ENCODE data around the gene ASTN2. TPM values are rescaled to one million over a fixed set of nuclear protein-coding genes. Genes with fewer than 3 reads are reported as not detected.

ASTN2 gene
- polyA plus RNA-seq, 2 of the 4 experiments (the other 2 are of a cell fraction), result 5.8 to 11.6 TPM

- POLR2A ChIA-PET, result no interaction called here
- CTCF ChIA-PET, result no interaction called here
- Histone ChIP-seq H3K4me2 (peak overlapping the region; percentile 99), H3K9me3 (no peaks in the 10 kb centered on the region), H3K4me3 (peak overlapping the region; percentile 95), H3K4me1 (peaks cover 46% of the 10 kb centered on the region), H3K27ac (peak overlapping the region; percentile 88 to 96)
- DNase-seq (ENCODE audit: low read depth in 1 of 2, low spot score in 1 of 2), result no peak
- no peak for FAIRE-seq
- TF ChIP-seq E2F6 (IDR thresholded peaks at IDR 0.05; ENCODE audit: borderline replicate concordance, low read depth) (no peak), NPAS2 (CRISPR knock-in tag; IDR thresholded peaks at IDR 0.05; ENCODE audit: borderline replicate concordance) (no peak), MAZ (IDR thresholded peaks at IDR 0.05; ENCODE audit: borderline replicate concordance, low read depth, low read length) (no peak), JUN (IDR thresholded peaks at IDR 0.05) (no peak), HDAC2 (IDR thresholded peaks at IDR 0.05) (no peak), EHF (CRISPR knock-in tag; IDR thresholded peaks at IDR 0.05) (no peak), CBX2 (IDR thresholded peaks at IDR 0.05; ENCODE audit: borderline replicate concordance, low read depth) (no peak), HMGXB4 (CRISPR knock-in tag; IDR thresholded peaks at IDR 0.05; ENCODE audit: borderline replicate concordance) (no peak)
- TF ChIP-seq, protein P1, sequence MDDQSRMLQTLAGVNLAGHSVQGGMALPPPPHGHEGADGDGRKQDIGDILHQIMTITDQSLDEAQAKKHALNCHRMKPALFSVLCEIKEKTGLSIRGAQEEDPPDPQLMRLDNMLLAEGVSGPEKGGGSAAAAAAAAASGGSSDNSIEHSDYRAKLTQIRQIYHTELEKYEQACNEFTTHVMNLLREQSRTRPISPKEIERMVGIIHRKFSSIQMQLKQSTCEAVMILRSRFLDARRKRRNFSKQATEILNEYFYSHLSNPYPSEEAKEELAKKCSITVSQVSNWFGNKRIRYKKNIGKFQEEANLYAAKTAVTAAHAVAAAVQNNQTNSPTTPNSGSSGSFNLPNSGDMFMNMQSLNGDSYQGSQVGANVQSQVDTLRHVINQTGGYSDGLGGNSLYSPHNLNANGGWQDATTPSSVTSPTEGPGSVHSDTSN (IDR thresholded peaks at IDR 0.05), result no peak
- peak in 1 of 2 experiments; percentile 17; a peak in 1 of 6 replicates for ATAC-seq
These were observed 728.7 kb downstream of the ASTN2 start for GRCh38 chr9:116686135-116686534.

DNA sequence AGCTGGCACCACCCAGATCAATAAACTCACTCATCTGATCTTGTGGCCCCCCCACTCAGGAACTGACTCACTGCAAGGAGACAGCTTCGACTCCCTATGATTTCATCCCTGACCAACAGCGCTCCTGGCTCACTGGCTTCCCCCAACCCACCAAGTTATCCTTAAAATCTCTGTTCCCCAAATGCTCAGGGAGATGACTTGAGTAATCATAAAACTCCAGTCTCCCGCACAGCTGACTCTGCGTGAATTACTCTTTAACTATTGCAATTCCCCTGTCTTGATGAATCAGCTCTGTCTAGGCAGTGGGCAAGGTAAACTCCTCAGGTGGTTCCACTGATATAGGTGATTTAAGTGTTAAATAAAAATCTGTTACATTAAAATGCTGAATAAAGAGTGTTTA is 729.7 kb downstream of the ASTN2 start:
- H3K4me3 ChIP-seq, result no peak overlapping the region
- H3K27ac ChIP-seq, result no peak overlapping the region
- no peak for DNase-seq (ENCODE audit: low read depth in 1 of 2, low spot score in 1 of 2)
- no peak for TF ChIP-seq ZNF302 (CRISPR knock-in tag; IDR thresholded peaks at IDR 0.05)
- no peak for TF ChIP-seq MYC (IDR thresholded peaks at IDR 0.05; ENCODE audit: borderline replicate concordance, low read length)
- TF ChIP-seq SREBF2 (IDR thresholded peaks at IDR 0.05), result no peak
- TF ChIP-seq PHF8 (IDR thresholded peaks at IDR 0.05; ENCODE audit: borderline replicate concordance, low read depth), result no peak
- TF ChIP-seq, protein P1 (IDR thresholded peaks at IDR 0.05), result no peak
- no peak for TF ChIP-seq CTCF (IDR thresholded peaks at IDR 0.05)
- TF ChIP-seq EHMT2 (IDR thresholded peaks at IDR 0.05; ENCODE audit: low read depth), result no peak
- TF ChIP-seq TFCP2L1 (CRISPR knock-in tag; IDR thresholded peaks at IDR 0.05), result no peak
- TF ChIP-seq ESRRA (IDR thresholded peaks at IDR 0.05; ENCODE audit: borderline replicate concordance, low read length), result no peak
- no peak for TF ChIP-seq HDAC2 (IDR thresholded peaks at IDR 0.05)
- TF ChIP-seq MAX (IDR thresholded peaks at IDR 0.05), result no peak
- no peak for TF ChIP-seq E2F6 (IDR thresholded peaks at IDR 0.05; ENCODE audit: borderline replicate concordance, low read depth)
- TF ChIP-seq CBX2 (IDR thresholded peaks at IDR 0.05; ENCODE audit: borderline replicate concordance, low read depth), result no peak
- no peak for TF ChIP-seq HMGXB4 (CRISPR knock-in tag; IDR thresholded peaks at IDR 0.05; ENCODE audit: borderline replicate concordance)
- no peak for TF ChIP-seq POLR2AphosphoS2 (conservative IDR thresholded peaks at IDR 0.05; ENCODE audit: low read length)
- no peak for TF ChIP-seq ZFP36 (IDR thresholded peaks at IDR 0.05; ENCODE audit: borderline replicate concordance, partially characterized antibody)
- ChIA-PET POLR2A (interaction anchor here (0.7 kb wide), 1 partner anchor 409 kb away, joined by 6 read pairs; no protein-coding TSS in a partner anchor), CTCF (interaction anchor here (0.9 kb wide), 1 partner anchor 9 kb away, joined by 3 read pairs; no protein-coding TSS in a partner anchor)
- no peak for FAIRE-seq
- H3K9me3 ChIP-seq, result no peaks in the 10 kb centered on the region
- no peak for ATAC-seq
- WGBS (ENCODE audit: missing lambda C conversion rate), result 69% methylated on average over 4 of the region's 4 CpGs
- H3K4me2 ChIP-seq, result peak overlapping the region; percentile 99
- H3K4me1 ChIP-seq, result peaks cover 38% of the 10 kb centered on the region
